Measurements from ENCODE around the gene PACRG.

GRCh38 chr6:162856885-162857284 is 129.1 kb downstream of the PACRG start:
- no peak for TF ChIP-seq CREB1 (IDR thresholded peaks at IDR 0.05; ENCODE audit: low read depth)
- no peak for TF ChIP-seq NFIC (IDR thresholded peaks at IDR 0.05)
- TF ChIP-seq MAX (IDR thresholded peaks at IDR 0.05) = no peak
- peak; percentile 63 for TF ChIP-seq RAD21 (IDR thresholded peaks at IDR 0.05; ENCODE audit: low read depth)
- TF ChIP-seq CEBPB (IDR thresholded peaks at IDR 0.05) = no peak
- no peak for TF ChIP-seq TCF12 (IDR thresholded peaks at IDR 0.05; ENCODE audit: low read depth)
- TF ChIP-seq USF1 (IDR thresholded peaks at IDR 0.05) = no peak
- no peak for TF ChIP-seq REST (IDR thresholded peaks at IDR 0.05; ENCODE audit: low read depth)
- TF ChIP-seq TEAD4 (IDR thresholded peaks at IDR 0.05) = no peak
- no peak for TF ChIP-seq TAF1 (IDR thresholded peaks at IDR 0.05; ENCODE audit: low read depth)
- no peak for TF ChIP-seq YY1 (IDR thresholded peaks at IDR 0.05; ENCODE audit: low read depth)
- TF ChIP-seq EP300 (IDR thresholded peaks at IDR 0.05; ENCODE audit: borderline replicate concordance) = no peak
- no peak for TF ChIP-seq FOXM1 (IDR thresholded peaks at IDR 0.05; ENCODE audit: borderline replicate concordance, low read depth)
- no peak for TF ChIP-seq ZBTB7A (IDR thresholded peaks at IDR 0.05; ENCODE audit: low read depth)

All from Ishikawa (cell line).